AML-193 (cell line): Measurements from ENCODE around the gene NEIL1.

Source experiments
- DNase-seq, 2 experiments: peaks; one replicate each; lab custom pipeline; 2025; lab: John Stamatoyannopoulos, UW

NEIL1 gene

DNA sequence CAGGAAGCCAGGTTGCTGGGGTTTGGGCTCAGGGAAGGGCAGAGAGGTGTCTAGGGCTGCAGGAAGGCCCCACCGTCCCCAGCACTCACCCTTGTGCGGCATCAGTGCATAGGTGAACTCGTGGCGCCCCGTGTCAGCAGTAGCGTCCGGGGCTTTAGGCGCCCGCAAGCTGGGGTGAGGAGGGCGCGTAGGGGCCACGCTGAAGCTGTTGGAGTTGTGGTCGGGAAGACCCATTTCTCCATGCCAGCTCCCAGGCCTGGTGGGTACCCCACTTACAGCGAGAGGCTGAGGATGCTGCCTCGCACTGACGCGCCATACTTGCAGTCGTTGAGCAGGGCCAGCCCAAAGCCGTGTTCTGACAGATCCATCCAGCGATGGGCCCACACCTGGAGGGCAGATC is 9.7 kb downstream of the NEIL1 start:
- DNase-seq, result no peak

DNA sequence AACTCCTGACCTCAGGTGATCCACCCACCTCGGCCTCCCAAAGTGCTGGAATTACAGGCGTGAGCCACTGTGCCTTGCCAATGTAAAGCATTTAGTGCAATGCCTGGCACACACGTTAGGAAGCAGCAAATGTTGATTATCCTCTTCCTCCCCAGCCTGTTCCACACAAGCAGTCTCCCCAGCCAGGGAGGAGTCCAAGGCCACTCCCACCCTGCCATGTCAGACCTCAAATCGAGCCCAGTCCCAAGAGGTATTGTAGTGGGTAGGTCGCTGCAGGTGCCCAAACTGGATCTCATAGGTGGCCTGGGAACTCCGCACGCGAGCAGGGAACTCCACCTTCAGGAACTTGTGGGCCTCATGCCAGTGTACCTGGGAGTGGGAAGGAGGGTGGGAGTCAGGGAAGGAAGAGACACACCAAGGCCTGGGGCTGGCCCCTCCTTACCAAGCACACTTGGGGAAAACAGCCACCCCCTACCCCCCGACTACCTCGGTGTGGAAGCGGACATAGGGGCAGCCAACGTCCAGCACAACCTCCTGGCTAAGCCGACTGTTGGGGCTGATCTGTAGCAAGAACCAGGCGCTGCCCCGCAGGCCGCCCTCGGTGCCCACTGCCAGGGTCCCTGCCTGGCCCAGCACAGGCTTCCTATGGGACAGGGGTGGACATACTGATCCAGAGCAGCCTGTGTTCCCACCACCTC is 11.3 kb downstream of the NEIL1 start:
- DNase-seq, result no peak

GRCh38 chr15:75358771-75359536 is 12.1 kb downstream of the NEIL1 start:
- no peak for DNase-seq

- no peak for DNase-seq
Observed at GRCh38 chr15:75359537-75360250, 12.9 kb downstream of the NEIL1 start.

DNA sequence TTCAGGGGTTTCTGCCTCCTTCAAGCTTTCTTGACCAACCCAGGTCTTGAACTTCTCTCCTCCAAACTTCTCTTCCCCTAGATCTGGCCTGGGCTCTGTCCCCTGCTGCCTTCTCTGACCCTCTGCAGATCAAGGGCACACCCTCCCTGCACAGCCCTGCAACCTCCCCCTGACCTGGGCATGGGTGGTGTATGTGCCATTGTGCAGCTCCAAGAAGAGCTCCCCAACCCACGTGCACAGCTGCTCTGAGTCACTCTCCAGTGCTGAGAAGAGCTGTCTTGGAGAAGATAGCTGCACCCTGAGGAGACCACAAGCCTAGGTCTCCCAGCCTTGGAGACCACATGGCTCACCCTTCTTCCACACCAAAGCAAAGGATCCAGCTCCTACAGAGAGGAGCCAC is 13.6 kb downstream of the NEIL1 start:
- DNase-seq, result no peak

- no peak for DNase-seq
Observed at GRCh38 chr15:75360856-75361255, 14.0 kb downstream of the NEIL1 start.

GRCh38 chr15:75361361-75361988 is 14.6 kb downstream of the NEIL1 start:
- no peak for DNase-seq

DNA sequence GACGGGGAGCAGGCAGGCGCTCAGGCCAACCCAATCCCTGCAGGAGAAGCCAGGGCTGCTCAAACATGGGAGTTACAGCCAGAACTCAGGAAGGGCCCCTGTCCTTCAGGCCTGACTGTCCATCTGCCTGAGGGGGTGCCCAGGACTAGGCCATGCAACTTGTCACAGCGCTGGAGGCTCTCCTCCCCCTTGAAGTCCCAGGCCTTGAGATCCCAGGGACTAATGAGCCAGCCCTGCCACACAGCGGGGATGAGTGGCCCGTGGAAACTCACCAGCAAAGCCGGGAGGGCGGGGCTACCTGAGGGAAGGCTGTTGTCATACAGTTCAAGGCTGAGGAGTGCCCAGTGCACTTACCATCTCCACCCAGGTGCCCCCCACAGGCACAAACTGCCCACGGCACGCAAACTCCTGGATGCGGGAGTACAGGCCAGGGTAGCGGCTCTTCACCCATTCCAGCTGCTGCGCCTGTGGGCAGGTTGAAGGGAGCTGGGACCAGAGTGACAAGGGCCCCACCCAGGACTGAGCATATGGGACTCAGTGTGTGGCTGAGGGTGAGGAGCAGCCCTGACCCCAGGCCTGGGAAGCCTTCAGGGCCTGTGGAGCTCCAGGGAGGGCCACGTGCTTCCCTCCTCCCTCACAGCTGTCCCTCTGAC is 15.3 kb downstream of the NEIL1 start:
- DNase-seq, result no peak

DNA sequence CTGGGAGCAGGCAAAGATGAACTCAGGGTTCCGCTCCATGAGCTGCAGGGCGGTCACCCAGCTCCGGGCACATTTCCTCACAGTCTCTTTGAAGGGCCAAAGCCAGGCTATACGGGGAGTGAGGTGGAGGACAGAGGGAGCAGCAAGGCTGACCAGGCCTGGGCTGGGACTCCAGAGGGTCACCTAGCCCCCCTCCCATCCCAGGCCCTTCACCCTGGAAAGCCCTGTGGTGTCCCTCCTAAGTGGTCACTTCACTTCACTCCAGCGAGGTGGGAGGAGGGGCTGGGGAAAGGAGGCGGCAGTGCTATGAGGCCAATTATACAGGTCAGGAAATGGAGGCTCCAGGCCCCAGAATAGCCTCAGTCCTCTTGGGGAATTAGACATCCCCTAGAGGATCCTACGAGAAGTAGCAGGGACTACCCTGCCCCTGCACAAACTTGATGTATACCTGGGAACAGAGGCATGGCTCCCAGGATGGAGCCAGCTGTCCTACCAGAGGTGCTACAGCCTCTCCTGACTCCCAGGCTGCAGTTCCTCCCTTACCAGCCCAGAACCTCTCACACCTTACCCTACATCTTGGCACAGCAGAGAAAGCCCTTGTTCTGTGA is 15.9 kb downstream of the NEIL1 start:
- no peak for DNase-seq

- no peak for DNase-seq
Observed at GRCh38 chr15:75363786-75364185, 16.9 kb downstream of the NEIL1 start.

DNA sequence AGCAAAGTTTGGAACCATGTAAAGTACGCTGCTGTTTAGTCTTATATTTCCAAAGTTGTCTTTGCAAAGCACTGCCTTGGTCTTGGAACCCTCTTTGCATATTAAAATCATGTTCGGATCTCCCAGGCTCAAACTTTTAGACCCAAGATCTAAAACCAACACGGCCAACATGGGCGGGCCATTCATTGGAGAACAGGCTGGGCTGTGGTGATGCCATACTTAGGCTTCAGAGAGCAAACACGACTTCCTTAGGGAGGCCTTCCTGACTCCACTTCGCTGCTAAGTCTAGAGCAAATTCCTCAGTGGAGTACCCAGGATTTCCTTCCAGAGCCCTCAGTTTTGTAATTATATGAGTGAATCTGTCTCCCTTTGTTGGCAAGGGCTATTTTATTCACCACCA is 18.0 kb downstream of the NEIL1 start:
- no peak for DNase-seq

DNA sequence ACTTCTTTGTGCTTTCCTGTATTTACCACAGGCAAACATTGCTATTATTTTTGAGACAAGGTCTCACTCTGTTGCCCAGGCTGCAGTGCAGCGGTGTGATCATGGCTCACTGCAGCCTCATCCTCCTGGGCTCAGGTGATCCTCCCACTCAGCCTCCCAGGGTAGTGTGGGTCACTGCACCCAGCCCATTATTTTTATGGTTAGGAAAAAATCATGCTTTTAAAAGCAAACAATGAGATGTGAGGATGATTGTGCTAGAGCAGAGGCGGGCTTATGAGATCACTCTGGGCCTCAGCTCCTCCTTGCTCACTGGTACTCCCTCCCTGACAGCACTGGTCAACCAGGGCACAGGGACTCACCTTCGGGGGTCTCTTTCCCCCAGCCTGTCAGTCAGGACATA is 19.3 kb downstream of the NEIL1 start:
- no peak for DNase-seq

GRCh38 chr15:75367006-75367405 is 20.2 kb downstream of the NEIL1 start:
- DNase-seq, result no peak

- no peak for DNase-seq
Observed at GRCh38 chr15:75367406-75367912, 20.6 kb downstream of the NEIL1 start.

DNA sequence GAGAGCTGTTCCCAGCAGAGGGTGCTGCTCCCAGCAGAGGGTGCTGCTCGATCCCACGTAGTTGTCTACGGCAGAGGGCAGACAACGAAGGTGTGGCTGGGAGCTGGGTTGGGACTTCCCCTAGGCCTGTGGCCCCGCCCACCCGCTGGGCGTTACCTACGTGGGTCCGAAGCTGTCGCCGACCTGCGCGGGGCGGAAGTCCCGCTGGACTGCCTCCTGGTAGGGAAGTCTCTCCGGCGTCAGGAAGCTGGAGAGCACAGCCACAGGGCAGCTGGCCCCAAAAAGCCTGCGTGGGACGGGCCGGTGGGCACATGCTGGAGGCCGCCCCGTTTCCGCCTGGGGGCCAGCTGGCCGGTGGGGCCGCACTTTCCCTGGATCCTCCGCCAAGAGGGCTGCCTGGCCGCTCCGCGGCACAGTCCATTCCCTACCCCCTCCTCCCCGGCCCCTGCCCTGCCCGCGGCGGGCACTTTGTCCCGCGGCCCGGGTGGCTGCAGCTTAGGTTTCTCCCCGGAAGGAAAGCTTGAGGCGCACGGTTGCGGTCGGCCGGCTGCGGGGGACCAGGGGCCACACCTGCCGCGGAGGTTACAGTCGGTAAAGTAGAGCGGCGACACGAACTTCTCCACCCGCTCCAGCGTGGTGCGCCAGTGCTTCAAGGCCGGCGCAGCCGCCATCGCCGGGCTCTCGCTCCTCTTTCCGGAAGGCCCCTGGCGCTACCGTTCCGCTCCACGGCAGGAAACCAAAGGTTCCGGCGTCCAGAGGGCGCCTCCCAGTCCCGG is 21.3 kb downstream of the NEIL1 start, which contains the start of gene MAN2C1:
Gene MAN2C1, minus strand, starts transcription at position 695 of the 776 bp plus-strand sequence. Its CDS starts 24 bp downstream, at position 671.
- peak; percentile 91 to 92 for DNase-seq

DNA sequence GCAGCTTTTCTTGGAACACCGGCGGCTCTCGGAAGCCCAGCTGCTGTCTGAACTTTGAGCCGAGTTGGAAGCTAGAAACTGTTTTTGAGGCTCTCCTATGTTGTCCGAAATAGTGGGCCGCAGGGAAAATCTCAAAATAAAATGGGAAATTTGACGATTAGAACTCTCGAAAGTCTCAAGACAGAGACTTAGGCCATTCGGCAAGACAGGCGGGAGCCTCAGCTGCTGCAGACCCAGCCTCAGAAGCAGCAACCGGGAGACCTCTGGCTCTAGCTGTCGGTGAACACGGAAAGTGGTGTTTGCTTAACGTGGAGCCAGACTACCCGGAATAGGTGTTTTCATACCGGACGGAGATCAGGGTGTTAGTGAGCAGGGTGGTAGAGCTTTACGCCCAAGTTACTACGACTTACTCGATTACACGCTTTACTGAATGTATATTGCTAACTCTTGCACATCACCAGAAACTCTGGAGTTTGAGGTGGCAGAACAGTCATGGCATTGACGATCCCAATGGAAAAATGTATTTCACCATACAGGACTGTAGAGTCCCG is 21.9 kb downstream of the NEIL1 start:
- no peak for DNase-seq

- DNase-seq, result no peak
Observed at GRCh38 chr15:75369897-75370581, 23.2 kb downstream of the NEIL1 start.

DNA sequence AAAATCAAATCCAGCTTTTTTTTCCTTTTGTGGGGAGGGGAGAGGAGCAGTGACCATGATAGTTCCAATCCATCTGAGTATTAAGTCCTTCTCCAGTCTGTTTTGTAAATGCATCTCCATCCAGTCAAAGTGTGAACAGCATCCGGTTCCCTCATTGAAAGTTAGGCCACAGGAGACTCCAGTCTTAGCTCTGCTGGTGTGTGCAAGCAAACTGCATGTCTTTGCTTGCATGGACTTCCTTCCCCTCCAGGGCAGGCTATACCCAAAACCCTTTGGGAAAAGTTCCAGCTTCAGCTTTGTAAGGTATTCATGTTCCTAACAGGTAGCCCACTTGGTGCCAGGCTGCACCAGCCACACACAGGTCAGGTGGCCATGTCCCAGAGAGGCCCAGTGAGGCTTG is 24.6 kb downstream of the NEIL1 start:
- DNase-seq, result no peak

DNA sequence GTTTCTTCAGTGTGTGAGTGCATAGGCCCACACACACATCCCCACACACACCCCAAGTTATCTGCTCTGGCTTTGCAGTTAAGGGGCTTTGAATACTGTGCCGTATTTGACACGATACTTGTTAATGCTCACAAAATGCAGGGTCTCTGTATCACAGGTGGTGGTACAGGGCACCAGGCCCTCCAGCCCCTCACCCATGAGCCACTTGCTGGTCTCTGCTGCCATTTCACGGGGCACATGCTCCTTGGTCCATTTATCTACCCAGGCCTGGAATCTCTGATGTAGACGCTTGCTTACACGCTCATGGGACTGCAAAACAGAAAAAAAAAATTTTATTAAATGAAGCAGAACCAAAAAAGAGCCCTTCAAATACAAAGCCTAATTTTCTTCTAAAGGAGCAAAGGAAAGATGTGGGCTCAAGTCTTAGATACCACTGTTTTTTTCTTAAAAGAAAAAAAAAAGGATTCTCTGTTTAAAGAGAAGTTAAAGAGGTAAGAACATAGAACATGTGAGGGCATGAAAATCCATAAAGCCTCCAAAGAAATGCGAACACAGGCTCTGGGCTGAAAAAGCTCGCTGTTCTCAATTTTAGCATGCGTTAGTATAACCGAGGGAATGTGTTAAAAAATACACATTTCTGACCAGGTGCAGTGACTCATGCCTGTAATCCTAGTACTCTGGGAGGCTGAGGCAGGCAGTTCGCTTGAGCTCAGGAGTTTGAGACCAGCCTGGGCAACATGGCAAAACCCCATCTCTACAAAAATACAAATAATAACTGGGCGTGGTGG is 25.3 kb downstream of the NEIL1 start:
- DNase-seq, result no peak
